Head of caudate nucleus (tissue), 42 donors: Measurements from ENCODE around the gene RNF157.

Source experiments
- DNase-seq, 42 donors: peaks; one replicate each; pipeline versions ENCODE4 v3.0.0 to v3.0.0-alpha.2; 2020 to 2021; ENCODE audit warnings: mixed read lengths in 7 of 42
- intact Hi-C: fragments of 100-400 bp; cut with DNase I; formaldehyde crosslinking; loops from one replicate; pipeline ENCODE4 v1.15.0; 2022

The RNF157 gene

DNA sequence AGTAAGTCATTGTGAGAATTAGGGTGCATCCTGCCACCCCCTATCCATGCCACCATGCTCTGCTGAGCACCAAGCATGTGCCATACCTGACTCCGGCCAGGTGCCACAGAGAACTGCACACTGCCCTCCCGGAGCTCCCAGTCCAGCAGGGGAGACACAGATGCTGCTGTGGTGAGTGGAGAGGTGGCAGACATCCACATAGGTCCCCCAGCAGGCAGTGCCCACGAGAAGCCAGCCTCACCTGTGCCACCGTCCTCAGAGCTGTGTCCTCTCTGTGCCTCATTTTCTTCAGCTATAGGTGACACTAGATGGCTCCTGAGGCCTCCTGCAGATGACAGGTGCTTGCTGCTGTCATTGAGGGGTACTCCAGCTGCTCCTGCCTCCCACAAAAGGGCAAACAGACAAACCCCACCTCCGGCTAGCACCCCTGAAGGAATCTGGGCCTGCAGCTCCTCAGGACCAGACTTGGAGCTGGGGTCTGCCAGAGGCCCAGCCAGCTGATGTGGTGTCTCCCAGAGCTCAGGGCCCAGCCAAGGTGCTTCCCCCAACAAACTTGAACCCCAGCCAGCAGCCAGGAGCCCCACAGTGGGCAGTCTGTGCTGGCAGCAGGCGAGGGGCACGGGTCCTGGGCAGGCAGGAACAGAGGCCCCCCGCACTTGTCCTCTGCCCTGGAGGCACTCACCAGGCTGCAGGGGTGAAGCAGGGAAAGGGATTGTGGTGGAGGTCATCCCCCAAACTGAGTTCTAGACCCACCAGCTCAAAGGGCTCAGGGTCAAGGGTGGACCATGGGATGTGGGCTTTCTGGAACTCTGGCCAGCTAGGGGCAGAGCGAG, 116.3 kb downstream of the RNF157 start:
- DNase-seq: no peak
- intact Hi-C loops: loop anchor here (5.0 kb wide), 1 partner anchor 153 kb away; no protein-coding TSS in a partner anchor

DNA sequence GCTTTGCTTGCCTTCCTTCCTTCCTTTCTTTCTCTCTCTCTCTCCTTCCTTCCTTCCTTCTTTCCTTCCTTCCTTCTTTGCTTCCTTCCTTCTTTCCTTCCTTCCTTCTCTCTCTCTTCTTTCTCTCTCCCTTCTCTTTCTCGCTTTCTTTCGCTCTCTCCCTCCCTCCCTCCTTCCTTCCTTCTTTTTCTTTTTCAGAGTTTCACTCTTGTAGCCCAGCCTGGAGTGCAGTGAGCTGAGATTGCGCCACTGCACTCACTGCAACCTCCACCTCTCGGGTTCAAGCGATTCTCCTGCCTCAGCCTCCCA, 117.1 kb downstream of the RNF157 start:
- no peak for DNase-seq
- intact Hi-C loops: loop anchor here (5.0 kb wide), 1 partner anchor 154 kb away; no protein-coding TSS in a partner anchor

DNA sequence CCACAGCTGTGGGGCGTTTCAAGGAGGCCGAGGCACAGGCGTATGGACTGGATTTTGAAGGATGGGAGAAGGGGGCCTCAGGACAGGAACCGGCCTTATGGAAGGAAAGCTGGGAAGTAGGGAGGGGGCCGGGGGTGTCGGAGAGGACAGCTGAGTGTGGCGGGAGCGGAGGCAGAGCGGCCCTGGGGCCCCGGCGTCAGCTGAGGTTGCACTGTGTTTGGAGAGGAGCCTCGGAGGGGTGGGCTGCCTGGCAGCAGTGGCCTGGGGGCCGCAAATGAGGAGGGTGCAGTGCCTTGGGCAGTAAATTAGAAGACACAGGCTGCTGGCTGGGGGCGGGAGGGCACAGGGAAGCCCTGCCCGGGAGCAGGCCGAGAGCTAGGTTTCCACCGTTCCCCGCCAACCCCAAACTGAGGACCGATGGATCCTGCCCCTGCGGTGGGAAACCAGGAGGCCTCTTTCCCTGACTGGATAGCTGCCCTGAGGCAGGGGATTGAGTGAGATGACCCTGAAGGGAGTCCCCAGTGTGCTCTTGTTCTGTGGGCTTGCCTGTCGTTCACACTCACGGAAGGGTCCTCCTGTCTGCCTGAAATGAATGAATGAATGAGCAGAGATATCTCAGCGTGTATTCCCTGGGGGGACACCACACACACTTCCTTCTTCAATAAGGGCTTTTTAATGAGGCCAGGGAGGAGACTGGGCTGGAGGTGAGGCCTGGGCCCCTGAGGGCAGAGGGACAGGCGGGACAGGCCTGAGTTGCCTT, 117.7 kb downstream of the RNF157 start:
- intact Hi-C loops: loop anchor here (5.0 kb wide), 1 partner anchor 155 kb away; no protein-coding TSS in a partner anchor
- no peak for DNase-seq

DNA sequence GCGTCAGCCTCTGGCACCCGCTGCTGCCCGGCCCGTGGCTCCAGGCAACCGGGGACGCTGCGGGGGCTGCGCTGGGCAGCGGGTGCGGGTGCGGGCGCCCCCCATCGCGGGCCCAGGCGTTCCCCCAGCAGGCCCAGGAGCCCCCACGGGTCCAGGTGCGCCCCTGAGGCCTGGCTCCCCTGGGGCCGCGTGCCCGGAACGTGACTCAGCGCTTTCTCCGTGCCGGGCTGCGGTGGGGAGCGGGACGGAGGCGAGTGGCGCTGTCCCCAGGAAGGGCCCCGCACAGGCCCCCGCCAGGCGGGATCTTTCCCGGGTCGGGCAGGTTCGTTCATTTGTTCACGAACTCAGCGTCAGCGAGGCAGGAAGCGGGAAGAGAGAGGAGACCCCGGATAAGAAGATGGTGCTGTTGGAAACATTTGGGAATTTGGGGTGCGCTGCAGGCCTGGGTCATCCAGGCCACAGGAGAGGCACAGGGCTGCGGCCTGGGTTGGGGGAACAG, 118.3 kb downstream of the RNF157 start:
- intact Hi-C loops: loop anchor here (5.0 kb wide), 1 partner anchor 155 kb away; no protein-coding TSS in a partner anchor
- peak in 6 of 42 donors; percentile 17 to 55 (median 52) for DNase-seq

DNA sequence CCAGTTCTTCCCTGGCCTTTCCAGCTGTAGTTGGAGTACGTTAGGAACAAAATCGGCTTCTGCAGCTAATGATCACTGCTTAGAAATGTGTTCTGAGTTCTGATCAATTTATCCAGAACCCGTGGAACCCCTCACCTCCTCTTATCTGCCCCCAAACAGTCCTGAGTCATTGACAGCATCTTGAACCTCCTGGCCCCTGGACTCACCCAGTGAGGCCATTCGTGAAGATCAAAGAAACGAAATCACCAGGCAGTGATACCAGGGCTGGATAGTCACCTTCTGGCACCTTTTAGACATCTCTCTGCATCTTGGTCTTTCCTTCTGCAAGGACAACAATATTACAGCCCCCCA, 119.7 kb downstream of the RNF157 start:
- intact Hi-C loops: loop anchor here (5.0 kb wide), 1 partner anchor 157 kb away; no protein-coding TSS in a partner anchor

DNA sequence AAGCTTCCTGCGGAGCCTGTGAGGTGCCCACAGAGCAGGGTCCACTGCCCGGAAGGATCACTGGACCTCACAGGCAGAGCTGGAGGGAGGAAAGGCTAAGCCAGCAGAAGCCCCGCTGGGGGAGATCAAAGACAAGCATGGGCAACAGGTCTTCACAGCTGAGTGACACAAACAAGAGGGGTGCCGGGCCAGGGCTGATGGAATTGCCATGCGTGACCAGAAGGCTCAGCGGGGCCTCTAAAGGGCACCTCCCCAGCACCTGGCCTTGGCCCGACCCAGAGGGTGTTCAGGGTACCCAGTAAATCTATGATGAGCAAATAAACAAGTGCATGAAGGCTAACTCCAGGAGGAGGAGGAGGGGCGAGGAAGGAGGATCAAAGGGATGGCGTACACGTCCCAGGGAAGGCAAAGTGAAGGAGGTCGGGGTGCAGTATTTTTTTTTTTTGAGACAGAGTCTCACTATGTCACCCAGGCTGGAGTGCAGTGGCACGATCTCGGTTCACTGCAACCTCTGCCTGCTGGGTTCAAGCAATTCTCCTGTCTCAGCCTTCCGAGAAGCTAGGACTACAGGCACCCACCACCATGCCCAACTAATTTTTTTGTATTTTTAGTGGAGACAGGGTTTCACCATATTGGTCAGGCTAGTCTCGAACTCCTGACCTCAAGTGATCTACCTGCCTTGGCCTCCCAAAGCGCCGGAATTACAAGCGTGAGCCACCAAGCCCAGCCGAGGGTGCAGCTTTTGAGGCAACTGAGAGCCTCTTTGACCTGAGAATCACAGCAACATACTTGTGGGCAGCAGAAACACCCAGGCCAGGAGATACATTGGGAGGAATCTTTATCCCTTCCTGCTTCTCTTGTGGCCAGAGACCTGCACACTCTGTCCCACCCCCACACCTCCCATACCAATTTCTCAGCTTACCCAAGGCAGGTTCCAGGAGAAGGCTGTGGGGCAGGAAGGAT, 120.6 kb downstream of the RNF157 start:
- intact Hi-C loops: loop anchor here (5.0 kb wide), 1 partner anchor 158 kb away; no protein-coding TSS in a partner anchor
- no peak for DNase-seq

More for the DNA sequence above, 119.7 kb downstream of the RNF157 start:
- DNase-seq: no peak

DNA sequence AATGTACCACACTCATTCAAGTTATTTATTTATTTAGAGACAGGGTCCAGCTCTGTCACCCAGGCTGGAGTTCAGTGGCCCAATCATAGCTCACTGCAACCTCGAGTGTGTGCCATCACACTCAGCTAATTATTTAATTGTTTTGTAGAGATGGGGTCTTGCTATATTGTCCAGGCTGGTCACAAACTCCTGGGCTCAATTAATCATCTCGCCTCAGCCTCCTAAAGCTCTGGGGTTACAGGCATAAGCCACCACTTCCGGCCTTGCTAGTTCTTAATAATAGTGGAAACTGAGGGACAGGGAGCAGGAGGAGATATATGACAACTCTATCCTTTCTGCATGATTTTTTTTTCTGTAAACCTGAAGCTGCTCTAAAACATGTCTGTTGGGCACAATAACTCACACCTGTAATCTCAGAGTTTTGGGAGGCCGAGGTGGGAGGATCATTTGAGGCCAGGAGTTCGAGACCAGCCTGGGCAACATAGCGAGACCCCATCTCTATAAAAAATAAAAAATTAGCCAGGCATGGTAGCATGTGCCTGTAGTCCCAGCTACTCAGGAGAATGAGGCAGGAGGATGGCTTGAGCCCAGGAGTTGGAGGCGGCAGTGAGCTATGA, 125.0 kb downstream of the RNF157 start:
- DNase-seq: no peak
- intact Hi-C loops: no loop called here

DNA sequence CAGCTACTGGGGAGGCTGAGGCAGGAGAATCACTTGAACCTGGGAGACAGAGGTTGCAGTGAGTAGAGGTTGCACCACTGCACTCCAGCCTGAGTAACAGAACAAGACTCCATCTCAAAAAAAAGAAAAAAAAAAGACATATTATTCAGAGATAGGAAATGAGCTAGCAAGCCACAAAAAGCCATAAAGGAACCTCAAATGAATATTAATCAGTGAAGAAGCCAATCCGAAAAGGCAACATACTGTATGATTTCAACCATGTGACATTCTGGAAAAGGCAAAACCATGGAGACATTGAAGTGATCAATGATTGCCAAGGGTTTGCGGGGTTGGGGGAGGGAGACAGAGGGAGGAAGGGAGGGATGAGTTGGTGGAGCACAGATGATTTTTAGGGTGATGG, 128.3 kb downstream of the RNF157 start:
- intact Hi-C loops: no loop called here
- no peak for DNase-seq

DNA sequence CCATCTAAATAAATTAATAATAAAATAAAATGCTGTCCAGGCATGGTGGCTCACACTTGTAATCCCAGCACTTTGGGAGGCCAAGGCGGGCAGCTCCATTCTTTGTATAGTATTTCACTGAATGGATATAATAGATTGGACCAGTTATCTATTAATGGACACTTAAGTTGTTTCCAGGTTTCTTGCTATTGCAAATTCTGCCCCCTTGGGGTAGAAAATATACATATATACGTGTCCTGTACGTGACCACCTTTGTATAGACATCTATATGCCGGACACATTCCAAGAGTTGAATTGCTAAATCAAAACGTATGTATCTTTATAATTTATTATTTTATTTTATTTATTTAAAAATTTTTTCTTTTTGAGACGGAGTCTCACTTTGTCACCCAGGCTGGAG, 132.8 kb downstream of the RNF157 start:
- no peak for DNase-seq
- intact Hi-C loops: no loop called here

DNA sequence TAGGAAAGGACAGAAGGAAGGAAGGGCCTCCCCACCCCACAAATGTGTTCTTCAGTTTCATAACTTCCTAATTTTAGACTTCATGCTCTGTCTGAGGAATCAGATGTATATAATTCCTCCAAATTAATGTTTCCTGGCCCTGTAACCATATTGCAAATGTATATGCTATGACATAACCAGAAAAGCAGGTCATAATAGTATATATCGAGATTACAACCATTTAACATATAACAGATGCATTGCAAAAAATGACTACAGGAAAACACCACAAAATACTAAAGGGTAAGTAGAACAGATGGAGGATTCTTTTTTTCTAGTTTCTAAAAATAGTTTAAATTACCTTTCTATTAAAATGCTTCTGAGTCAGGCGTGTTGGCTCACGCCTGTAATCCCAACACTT, 133.6 kb downstream of the RNF157 start:
- intact Hi-C loops: no loop called here
- DNase-seq: no peak

DNA sequence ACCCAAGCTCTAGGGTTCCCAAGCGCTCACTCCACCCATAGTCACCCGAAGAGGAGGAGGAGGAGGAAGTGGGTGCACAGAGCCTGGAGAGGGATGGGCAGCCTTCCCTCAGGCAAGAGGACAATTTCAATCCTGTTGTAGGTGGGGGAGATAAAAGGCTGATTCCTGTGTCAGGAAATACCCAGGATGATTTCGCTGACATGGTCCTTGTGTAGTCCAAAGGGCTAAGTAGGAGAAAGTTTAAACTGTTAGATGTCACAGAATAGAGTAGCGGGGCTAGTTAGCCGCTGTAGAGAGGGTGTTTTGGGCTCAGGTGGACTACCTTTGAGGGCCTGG, 135.4 kb downstream of the RNF157 start:
- intact Hi-C loops: no loop called here

DNA sequence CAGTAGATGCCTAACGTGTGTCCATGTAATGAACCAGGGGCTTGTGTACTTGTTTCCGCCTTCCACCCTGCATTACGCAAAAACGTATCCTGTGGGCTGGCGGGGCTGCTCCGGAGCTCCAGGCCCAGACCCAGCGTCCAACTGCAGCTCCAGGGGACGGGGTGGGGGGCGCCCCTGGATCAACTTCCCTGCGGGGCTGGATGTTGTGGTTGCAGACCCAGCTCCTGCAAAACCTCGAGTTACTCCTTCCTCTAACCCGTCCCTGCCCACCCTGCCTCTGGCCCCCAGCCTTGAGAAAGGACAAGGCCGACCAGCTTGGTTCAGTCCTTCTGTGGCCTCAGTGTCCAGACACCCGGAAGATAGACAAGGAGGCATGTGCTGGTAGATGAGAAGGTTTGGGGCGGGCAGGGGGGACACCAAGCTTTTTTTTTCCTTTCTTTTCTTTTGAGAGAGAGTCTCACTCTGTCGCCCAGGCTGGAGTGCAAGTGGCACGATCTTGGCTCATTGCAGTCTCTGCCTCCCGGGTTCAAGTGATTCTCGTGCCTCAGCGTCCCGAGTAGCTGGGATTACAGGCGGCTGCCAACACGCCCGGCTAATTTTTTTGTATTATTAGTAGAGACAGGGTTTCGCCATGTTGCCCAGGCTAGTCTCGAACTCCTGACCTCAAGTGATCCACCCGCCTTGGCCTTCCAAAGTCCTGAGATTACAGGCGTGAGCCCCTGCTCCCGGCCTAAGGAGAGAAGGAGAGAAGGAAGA, 136.0 kb downstream of the RNF157 start:
- peak in 2 of 42 donors; percentile 54 to 55 for DNase-seq
- intact Hi-C loops: no loop called here

More for the DNA sequence above, 135.4 kb downstream of the RNF157 start:
- no peak for DNase-seq

DNA sequence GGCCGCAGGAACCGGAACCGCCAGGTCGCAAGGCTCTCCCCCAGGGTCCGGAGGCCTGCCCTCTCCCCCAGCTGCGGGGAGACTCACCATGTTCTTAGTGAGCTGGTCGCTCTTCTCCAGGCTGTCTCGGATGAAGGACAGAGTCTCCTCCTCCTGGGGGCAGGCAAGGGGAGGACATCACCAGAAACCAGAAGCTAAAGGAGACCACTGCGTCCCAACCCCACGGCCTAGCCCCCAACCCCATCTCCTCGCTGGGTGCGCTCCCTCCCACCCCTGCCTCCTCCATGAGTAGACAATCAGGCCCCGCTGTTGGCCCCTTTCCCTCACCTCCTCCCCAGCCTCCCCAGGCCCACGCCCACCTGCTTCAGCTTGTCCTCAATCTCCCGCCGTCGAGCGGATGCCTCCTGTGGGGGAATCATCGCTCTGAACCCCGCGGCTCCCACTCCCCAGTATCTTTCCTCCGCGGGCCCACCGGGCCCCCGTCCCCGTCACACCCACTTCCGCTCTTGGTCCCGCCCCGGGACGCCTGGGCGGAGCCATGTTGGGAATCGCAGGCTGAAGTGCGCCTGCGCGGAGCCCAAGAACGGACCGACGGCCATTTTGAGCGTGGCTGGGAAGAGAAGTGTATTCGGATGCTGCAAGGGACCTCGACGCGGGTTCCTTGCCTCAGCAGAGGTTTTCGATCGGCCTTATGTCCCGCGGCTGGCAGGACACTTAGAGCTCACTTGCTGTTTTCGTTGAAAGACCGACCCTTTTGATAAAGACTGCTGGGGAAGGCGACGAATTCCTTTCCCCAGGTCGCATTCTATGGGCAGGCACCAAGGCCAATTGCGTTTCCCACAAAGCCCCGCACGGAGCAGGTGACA, 136.8 kb downstream of the RNF157 start, which contains the start of gene EXOC7:
Gene EXOC7 (minus strand): TSS at position 514 of the 866 bp plus-strand sequence. CDS start 95 bp downstream, at position 419.
- DNase-seq: peak; percentile 84 to 98 (median 94)
- intact Hi-C loops: loop anchor here (1.0 kb wide), 1 partner anchor 31 kb away; the partner anchor contains the start of gene SRP68

DNA sequence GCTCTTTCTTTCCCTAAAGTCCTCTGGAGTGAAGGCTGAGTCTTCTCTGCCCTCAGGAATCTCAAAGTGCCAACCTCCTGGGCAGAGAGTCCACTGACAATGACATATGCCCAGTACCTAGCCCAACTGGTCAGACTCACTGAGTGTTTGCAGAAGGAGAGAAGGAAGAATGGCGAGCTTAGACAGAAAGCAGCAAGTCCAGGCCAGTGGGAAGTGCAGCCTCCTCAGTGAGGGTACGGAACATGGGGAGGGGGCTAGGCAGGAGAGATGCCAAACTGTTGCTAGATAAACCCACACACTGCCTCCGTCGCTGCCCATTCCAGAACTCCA, 137.4 kb downstream of the RNF157 start:
- no peak for DNase-seq
- intact Hi-C loops: loop anchor here (1.0 kb wide), 1 partner anchor 31 kb away; the partner anchor contains the start of gene SRP68

DNA sequence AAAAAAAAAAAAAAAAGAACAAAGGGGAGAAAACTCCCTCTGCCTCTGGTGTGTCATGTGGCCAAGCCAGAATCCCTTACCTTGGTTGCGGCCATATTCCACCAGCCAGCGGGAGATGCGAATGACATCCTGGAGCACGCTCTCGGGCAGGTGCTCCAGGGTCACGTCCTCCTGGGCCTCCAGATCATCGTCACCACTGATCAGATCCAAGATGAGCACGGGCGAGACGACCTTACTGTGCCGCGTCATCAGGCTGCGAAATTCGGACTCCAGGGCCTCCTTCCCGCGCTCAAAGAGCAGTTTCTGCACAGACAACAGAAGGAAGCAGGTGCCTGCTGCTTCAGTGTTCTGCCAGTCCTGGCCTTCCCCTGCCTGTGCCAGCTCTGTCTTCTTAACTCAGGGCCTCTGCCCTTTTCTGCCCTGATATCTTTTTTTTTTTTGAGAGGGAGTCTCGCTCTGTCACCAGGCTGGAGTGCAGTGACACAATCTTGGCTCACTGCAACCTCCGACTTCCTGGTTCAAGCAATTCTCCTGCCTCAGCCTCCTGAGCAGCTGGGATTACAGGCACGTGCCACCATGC, 142.5 kb downstream of the RNF157 start:
- DNase-seq: no peak
- intact Hi-C loops: no loop called here

DNA sequence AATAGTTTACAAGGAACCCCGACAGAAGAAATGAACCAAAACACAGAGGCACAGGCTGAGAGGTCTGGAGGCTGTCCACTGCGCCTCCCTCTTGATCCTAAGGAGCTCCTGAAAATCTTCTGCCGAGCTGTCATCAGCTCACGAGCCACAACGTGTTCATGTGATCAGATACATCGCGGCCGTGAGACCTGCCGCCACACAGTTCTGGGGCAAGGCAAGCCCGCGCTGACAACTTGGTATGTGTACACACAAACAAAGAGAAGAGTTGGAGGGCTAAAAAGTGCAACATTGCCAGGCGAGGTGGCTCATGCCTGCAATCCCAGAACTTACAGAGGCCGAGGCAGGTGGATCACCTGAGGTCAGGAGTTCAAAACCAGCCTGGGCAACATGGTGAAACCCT, 144.3 kb downstream of the RNF157 start:
- no peak for DNase-seq
- intact Hi-C loops: no loop called here
